NCI-H2196 (cell line): ENCODE data around the gene MAST4.

Experiments
- DNase-seq: peaks from one replicate; lab custom pipeline; 2025; ENCODE audit not compliant: unreplicated experiment; lab: John Stamatoyannopoulos, UW

MAST4 gene

DNA sequence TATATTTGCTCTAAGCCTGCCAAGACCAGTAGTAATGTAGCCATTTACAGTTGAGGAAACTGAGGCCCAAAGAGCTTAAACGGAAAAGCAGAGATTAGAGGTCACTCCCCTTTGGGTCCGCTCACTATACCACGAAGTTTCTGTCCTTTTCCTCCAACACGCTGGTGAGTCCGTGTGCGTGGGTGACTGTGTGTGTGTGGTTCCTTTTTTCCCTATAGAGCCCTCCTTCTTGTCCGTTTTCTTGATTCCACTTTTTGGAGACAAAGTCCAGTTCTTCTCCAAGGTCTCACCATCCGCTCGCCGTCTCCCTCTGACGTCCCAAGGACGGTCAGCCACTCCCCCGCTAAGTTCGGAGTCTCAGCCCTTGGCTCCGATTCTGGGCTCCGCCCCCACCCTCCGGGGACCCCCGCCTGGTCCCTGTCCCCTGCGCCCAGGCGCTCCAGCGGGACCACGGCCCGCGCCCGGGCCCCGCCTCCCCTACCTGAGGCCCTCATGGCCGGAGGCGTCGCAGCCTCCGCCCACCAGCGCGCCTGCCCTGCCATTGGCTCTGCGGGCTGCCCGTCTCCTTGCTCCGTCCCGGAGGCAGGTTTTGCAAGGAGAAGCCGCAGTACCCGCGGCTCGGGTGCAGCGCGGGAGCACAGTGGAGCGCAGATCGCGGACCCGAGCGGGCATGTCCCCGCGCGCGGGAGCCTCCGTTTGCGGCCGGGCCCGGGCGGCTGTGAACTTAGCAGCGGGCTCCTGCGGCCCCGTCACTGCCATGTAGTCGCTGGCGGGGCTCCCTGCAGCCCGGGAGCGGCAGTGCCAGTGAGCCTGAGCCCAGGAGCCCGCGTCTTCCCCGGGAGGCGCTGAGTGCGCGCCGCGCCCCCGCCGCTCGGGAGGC lies at the start of gene MAST4:
Gene MAST4, plus strand, starts transcription at position 638 of the 880 bp plus-strand sequence. CDS start 263 bp downstream, outside the sequence.
- DNase-seq, result peak; percentile 37

DNA sequence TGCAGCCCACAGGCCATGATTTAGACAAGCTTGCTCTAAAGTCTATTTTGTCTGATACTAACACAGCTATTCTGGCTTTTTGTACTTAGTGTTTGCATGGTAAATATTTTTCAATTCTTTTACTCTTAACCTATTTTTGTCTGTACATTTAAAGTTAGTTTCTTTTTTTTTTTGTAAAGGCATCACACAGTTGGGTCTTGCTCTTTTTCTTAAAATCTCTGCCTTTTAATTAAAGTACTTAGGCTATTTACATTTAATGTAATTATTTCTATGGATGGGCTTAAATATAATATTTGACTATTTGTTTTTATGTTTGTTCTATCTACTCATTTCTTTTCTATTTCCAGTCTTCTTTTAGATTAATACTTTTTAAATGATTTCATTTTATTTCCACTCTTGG lies 49.7 kb upstream of the MAST4 start:
- no peak for DNase-seq

DNA sequence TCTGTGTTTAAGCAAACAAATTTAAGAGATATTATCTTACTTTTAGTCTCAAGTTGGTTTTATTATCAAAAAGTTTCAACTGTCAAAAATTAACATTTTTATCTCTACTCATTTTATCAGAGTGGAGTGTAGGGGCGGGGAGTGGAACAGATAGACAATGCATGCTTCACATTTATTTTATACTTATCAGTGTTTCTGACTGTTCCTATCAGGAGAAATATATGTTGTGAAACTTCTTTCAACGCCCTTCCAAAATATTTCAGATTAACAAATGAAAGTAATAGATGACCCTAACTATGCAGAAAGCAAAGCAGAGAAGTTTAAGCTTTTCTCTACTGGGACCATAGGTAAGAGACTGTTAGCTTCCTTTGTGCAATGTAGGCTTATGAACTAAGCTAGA lies 44.9 kb upstream of the MAST4 start:
- no peak for DNase-seq

DNA sequence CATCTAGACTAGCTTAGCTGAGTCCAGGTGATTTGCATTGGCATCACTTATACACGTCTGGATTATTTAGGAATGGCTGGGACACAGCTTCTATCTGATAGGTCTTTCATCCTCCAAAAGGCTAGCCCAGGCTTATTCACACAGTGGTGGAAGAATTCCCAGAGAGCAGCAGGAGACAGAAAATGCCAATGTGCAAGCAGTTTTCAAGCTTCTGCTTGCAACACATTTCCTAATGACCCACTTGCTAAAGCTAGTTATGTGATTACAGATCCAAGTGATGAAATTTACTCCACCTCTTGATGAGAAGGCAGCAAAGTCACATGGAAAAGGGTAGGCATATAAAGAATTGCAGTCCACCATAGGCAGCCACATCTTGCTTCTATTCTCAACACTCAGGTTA lies 44.2 kb upstream of the MAST4 start:
- DNase-seq, result no peak

DNA sequence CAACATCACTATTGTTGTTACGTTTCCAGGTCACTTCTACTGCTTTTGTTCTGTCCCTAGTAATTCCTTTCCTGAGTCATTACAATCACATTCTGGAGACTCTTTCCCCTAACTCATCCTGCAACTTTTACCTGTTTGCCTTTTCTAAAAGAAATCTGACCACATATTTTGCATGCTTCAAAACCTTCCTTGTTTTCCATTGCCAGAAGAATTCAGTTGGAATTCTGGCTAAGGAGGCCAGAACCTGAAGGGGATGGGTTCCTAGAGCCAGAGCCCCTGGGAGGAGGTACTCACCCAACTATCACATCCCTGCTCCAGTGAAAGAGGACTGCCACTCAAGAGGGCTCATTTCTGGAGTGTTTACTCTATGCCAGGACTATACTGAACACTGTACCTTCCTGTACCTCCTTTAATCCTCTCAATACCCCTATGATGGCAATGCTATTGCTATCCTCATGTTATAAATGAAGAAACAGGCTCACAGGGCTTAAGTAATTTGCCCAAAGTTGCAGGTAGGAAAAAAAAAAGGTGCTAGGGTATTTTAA lies 42.8 kb upstream of the MAST4 start:
- no peak for DNase-seq

DNA sequence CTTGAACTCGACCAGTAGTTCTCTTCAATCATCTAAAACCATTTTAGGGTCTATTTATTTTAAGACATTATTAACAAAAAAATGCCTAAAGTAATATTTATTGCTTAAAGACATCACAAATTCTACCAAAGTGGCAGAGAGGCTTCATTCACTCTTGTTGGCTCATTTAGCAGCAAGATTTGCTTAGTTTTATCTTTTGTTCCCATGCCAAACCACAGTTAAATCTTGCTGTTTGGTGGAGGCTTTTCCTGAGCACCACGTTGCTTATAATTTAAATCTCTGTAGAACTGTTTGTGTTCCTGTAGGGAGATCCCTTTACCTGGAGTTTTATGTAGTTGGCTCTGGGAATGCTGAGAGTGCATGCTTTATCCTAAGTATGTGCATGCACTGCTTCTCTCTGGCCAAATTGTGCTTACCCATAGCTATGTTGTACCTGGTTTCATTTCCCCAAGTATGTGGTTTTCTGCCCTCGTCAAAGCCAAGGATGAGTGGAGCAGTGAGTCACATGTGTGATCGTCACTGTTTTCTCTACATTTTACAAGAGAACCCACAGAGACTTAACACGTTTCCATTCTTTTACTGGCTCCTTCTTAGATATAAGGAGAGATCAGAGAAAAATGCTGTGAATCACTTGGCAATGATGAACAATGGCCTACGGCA lies 42.1 kb upstream of the MAST4 start:
- no peak for DNase-seq

DNA sequence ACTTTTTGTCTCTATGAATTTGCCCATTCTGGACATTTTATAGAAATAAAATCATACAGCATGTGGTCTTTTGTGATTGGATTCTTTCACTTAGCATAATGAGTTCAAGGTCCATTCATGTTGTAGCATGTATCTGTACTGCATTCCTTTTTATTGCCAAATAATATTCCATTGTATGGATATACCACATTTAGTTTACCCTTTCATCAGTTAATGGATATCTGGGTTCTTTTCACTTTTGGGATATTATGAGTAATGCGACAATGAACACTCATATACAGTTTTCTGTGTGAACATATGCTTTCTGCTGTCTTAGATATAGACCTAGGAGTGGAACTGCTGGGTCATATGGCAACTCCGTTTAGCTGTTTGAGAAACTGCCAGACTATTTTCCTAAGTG lies 41.3 kb upstream of the MAST4 start:
- no peak for DNase-seq

DNA sequence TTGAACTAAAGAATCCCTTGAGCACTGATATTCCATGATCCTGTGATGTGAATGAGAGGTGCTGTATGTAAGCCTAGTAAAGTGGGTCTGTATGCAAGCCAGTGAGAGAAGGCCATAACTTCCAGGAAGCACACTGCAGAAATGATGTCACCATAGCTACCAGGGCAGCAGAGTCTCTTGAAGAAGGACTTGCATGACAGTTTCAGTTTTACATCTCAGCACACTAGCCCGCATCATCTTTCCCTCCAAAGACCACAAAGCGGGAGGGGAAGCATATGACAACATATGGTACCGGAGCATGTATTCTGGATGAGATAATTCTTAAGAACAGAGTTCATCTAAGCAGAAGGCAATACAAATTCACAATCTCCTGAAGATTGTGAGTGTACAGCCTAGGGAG lies 37.6 kb upstream of the MAST4 start:
- DNase-seq, result no peak

DNA sequence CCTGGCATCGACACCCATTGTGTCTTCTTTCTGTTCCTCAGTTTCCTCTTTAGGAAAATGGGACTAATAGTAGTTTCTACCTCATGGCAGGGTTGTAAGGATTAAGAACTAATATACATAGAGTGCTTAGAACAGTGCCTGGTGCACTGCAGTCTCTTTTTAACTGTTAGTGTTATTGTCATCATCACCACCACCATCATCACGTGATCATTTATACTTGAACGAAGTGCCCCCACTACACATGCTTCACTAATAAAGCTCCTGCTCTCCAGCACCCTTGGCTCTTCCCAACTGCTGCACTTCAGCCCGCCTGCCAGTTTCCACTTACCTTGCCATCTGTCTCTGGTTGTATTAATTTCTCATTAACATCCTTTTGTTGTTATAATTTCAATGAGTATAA lies 35.8 kb upstream of the MAST4 start:
- no peak for DNase-seq

DNA sequence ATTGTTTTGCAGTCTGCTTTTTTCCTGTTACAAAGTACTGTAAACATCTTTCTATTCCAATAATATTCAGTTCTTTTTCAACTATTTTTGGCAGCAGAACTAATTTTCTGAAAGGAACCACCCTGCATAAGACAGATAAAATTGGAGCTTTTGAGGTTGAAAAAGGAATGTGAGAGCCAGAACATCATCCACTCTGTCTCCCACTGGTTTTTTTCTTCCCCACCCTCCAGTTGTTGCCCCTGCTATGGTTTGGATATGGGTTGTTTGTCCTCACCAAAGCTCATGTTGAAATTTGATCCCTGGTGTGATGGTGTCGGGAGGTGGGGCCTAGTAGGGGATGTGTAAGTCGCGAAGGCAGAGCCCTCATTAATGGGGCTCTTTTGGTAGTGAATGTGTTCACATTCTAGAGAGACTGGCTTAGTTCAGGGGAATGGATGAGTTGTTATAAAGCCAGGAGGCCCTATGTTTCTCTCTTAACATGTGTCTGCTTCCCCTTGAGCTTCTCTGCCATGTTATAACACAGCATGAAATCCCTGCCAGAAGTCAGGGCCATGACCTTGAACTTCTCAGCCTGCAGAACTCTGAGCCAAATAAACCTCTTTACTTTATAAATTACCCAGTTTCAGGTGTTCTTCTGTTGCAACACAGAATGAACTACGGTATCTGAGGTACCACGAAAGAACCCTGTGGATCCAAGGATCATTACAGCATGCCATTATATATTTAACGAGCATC lies 34.8 kb upstream of the MAST4 start:
- DNase-seq, result no peak

DNA sequence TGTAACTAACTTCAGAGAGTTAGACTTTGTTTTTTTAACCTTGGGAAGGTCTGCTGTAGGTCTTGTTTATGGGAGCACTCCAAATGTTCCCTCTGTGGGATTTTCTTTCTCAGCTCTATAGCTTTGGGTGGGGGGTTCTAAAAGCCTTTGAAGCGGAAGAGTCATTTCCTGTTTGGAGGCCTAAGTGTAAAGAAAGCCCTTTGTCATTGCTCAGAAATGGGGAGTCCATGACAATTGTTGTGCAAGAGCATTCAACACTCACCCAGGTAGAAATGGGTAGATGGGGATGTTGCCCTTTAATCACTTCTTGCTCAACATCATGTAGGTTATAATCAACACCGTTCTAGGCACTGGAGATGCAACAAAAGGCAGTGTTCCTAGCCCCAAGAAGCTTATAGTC lies 30.3 kb upstream of the MAST4 start:
- no peak for DNase-seq

DNA sequence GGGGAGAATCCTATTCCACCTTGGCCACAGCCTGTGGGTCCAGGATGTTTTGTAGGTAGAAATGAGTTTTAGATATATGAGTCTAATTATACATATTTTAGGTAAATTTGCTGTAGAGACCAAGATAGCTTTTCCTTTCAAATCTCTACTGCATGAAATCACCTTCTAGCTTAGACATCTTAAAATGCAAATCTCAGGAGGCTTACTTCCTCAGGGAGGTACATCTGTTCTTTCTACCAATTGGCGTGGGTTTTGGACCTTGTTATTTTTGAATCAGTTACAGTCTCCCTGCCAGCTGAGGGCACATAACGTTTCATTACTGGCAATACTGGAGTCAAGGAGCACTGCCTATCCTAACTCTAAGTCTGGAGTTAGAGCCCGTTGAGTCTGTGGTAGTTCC lies 28.7 kb upstream of the MAST4 start:
- DNase-seq, result no peak

DNA sequence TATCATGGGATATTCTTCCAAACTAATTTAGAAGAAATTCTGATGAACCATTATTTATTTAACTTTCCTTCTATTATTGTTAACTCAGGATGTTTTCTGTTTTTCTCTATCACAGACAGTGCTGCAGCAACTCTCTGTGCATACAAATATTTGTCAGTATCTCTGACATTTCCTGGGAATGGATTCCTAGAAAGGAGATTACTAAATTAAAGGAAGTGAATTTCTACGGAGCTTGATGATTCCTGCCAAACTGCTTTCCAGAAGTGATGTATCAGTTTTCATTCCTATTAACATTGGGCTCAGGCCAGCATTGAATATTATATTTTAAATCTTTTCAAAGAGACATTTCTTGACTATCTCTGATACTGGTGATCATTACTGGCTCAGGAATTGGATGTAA lies 26.0 kb upstream of the MAST4 start:
- no peak for DNase-seq

DNA sequence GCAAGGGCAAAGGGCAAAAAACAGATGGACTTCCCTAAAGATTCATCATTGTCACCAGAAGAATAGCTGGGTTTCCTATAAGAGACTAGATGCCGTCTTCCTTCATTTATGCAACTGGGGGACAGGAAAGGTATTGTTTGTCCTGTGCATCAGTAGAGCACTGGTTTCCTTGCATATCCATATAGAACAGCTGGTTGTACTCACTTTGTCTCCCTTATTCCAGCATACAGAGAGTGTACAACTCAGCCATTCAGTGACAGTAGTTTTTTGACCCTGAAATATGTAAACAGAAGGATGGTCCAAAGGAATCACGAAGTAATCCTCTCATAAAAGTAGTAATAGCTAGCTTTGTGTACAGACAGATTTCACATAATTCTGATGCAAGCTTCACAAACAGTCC lies 22.5 kb upstream of the MAST4 start:
- DNase-seq, result no peak

DNA sequence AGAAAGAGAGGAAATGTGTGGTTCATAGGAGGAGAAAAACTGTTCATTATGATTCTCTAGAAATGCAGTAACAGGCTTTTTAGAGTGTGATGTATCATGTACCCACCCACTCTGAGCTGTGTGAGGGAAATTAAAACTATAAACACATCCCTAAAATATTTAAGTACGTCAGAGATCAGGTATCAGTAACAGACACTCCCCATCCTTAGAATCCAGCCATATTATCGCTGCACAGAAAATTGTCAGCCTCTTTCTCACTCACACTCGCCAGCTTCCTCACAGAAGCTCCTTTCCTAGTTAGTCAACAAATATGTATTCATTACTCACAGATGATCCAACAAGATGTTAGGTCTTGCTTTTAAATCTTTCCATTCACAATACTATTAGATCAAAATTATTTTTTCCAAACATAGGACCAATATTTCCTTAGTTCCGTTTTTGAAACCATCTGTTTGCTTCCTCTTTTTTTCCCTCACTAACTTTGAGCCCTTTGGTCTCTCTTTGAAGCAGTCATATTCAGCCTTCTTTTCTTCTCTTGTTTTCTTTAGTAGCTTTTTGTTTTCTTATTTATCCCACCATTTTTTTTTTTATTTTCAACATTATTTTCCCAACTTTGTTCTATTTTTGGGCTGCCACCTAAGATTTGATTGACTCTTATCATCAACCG lies 13.6 kb upstream of the MAST4 start:
- DNase-seq, result no peak

DNA sequence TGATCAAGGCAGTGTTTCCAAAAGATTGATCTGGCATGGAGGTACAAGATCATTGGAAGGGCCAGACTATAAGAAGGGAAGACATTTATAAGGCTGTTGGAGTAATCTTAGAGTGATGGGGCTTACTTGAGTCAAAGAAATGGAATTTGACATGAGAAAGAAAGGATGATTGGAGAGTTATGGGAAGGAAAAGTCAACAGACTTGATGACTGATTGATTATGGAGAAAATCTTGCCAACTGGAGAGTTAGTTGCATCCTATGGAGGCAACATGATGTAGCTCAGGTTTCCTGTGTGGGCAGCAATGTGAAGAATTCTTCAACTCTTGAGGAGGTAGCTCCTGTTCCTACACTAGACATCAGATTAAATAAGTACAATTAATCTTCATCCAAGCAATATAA lies 10.9 kb upstream of the MAST4 start:
- no peak for DNase-seq

DNA sequence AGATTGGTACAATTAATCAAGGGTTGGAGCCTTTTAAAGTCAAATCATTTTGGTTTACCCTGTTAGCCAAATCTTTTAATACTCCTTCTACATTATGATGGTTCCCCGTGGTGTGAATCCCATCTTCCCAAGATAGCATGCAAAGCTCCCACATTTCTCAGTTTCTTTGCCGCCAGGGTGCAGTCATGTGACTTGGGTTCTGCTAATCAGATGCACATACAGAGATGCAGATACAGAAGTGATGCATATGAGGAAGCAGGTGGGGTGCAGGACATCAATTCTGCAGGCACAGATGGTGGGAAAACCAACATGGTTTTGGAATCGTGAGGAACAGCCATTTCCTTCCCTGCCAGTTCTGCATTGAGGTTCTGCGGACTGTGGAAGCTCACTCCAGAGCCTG lies 8.4 kb upstream of the MAST4 start:
- DNase-seq, result no peak

DNA sequence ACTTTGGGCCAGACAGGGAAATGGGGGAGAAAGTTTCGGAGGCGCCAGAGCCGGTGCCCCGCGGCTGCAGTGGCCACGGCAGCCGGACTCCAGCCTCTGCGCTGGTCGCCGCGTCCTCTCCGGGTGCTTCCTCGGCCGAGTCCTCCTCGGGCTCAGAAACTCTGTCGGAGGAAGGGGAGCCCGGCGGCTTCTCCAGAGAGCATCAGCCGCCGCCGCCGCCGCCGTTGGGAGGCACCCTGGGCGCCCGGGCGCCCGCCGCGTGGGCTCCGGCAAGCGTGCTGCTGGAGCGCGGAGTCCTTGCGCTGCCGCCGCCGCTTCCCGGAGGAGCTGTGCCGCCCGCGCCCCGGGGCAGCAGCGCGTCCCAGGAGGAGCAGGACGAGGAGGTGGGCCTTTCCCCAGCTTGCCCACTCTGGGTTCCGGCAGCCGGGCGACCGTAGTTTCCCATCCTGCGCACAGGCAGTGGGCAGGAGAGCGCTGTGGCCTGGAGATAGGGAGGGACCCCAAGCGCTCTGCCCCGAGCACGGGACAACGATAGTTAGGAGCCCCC lies 516 bp downstream of the MAST4 start:
- no peak for DNase-seq

DNA sequence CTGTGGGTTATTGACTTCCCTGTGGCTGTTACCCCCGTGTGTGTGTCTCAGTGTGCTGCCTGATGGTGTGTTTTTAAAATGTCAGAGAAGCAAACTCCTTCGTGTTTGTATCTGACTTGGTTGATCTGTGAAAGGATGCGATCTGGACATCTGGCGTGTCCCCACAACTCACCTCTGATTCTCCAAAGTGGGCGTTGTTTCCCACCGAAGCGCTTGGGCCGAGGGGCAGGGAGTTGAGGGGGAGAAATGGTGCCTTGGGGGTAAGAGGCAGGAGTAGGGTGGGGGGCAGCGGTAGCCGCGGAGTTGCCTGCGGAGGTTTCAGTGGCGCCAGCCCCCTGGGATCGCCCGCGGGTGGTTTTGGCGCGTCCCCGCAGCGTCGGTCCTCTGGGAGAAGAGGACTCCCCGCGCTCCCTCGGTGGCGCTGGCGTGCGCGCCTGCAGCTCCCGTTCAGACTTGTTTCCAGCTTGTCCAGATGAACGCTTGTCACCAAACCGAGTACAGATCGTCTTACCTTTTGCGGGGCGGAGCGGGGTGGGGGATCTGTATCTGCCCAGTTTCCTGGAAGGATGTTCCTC lies 1.1 kb downstream of the MAST4 start:
- no peak for DNase-seq

DNA sequence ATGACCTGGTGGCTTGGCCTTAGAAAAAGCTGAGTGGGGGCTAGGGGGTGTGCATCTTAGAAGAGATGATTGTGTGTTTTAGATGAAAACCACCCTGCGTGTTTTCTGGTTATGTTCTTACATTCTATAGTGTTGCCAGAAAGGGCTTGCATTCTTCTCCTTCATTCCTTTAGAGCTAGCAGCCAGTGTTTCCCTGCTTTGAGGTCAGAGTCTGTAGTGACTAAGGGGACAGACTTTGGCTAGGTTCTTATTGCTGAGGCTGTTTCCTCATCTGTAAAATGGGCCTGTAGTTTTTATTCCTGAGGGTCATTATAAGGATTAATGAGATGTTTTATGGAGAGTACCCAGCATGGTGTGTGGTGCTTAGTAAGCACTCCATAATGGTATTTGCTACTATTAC lies 6.4 kb downstream of the MAST4 start:
- DNase-seq, result no peak
